NCI-H1417 treated with DMSO at 0.1 percent for 48 hours (cell line): ENCODE data around the gene RPS6KA6.

ENCODE experiments used
- DNase-seq: peaks from one replicate; lab custom pipeline; 2025; lab: John Stamatoyannopoulos, UW

Gene RPS6KA6

GRCh38 chrX:84187533-84188319 lies at the start of gene RPS6KA6:
Gene RPS6KA6, minus strand, starts transcription at chrX:84188199. Its CDS starts 300 bp downstream, at chrX:84187899.
- no peak for DNase-seq

- no peak for DNase-seq
Observed at GRCh38 chrX:84224741-84225140, 36.7 kb upstream of the RPS6KA6 start.

- no peak for DNase-seq
Observed at GRCh38 chrX:84223261-84223660, 35.3 kb upstream of the RPS6KA6 start.

- no peak for DNase-seq
Observed at GRCh38 chrX:84221181-84221580, 33.2 kb upstream of the RPS6KA6 start.

GRCh38 chrX:84219551-84219950 lies 31.6 kb upstream of the RPS6KA6 start:
- no peak for DNase-seq

GRCh38 chrX:84218726-84219125 lies 30.7 kb upstream of the RPS6KA6 start:
- peak; percentile 14 for DNase-seq

- DNase-seq: no peak
Observed at GRCh38 chrX:84216881-84217280, 28.9 kb upstream of the RPS6KA6 start.

- DNase-seq: peak; percentile 25
Observed at GRCh38 chrX:84216406-84216805, 28.4 kb upstream of the RPS6KA6 start.

GRCh38 chrX:84205276-84205675 lies 17.3 kb upstream of the RPS6KA6 start:
- DNase-seq: no peak

- DNase-seq: no peak
Observed at GRCh38 chrX:84199688-84200087, 11.7 kb upstream of the RPS6KA6 start.

GRCh38 chrX:84197550-84197949 lies 9.6 kb upstream of the RPS6KA6 start:
- DNase-seq: no peak

- DNase-seq: no peak
Observed at GRCh38 chrX:84192006-84192405, 4.0 kb upstream of the RPS6KA6 start.

GRCh38 chrX:84189125-84189524 lies 1.1 kb upstream of the RPS6KA6 start:
- DNase-seq: no peak

GRCh38 chrX:84188320-84188834 lies 378 bp upstream of the RPS6KA6 start:
- no peak for DNase-seq

GRCh38 chrX:84186603-84187532 lies 1.1 kb downstream of the RPS6KA6 start:
- no peak for DNase-seq

- DNase-seq: no peak
Observed at GRCh38 chrX:84182516-84182915, 5.5 kb downstream of the RPS6KA6 start.

- DNase-seq: no peak
Observed at GRCh38 chrX:84175958-84176357, 12.0 kb downstream of the RPS6KA6 start.

- no peak for DNase-seq
Observed at GRCh38 chrX:84175274-84175673, 12.7 kb downstream of the RPS6KA6 start.

- DNase-seq: no peak
Observed at GRCh38 chrX:84174348-84174747, 13.7 kb downstream of the RPS6KA6 start.

- no peak for DNase-seq
Observed at GRCh38 chrX:84170931-84171330, 17.1 kb downstream of the RPS6KA6 start.

GRCh38 chrX:84168574-84168973 lies 19.4 kb downstream of the RPS6KA6 start:
- DNase-seq: no peak

GRCh38 chrX:84168095-84168494 lies 19.9 kb downstream of the RPS6KA6 start:
- DNase-seq: no peak

- DNase-seq: no peak
Observed at GRCh38 chrX:84165711-84166110, 22.3 kb downstream of the RPS6KA6 start.
